NCI-H446 (cell line): ENCODE results near the gene LRFN4.

Experiments
- DNase-seq, 2 experiments: peaks; one replicate each; lab custom pipeline; 2025; lab: John Stamatoyannopoulos, UW

LRFN4 gene

DNA sequence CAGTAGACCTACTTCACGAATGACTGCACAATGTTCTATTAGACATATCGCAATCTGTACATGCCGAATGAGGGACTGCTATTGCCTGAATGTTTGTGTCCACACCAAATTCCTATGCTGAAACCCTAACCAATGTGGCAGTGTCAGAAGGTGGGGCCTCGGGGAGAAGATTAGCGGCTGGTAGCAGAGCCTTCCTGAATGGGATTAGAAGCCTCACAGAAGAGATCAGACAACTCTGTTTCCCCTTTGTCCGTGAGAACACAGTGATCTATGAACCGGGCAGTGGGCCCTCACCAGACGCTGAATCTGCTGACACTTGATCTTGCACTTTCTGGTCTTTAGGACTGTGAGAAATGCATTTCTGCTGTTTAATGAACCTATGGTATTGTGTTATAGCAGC is 33.1 kb downstream of the LRFN4 start:
- no peak for DNase-seq

DNA sequence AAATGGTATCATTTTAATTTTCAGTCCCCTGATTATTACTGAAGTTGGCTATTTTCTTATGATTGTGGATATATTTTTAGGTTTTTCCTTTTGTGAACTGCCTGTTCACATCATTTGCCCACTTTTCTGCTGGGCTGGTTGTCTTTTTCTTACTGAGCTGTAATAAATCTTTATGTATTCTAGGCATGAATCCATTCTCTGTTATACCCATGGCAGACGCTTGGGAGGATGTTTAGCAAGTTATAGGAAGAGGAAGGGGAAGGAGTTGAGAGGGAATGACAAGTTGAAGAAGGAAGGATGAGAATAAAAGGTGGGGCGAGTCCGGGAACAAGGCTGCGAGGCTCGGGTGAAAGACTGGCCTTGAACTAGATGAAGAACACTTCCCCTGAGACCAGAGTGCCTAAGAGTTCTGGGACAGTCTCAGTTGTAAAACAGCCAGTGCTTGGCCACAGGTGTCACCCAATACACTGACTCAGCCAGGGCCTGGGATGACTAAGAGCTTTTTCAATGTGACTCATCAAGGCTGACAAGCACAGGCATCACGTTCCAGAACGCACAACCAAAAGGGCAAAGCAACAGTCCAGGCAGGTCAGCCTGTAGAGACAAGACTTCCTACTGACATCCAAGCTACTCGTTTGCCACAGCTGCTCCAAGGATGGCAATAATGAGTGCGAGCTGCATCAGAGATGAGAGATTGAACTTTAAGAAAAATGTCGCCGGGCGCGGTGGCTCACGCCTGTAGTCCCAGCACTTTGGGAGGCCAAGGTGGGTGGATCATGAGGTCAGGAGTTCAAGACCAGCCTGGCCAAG is 35.2 kb downstream of the LRFN4 start:
- DNase-seq: no peak

DNA sequence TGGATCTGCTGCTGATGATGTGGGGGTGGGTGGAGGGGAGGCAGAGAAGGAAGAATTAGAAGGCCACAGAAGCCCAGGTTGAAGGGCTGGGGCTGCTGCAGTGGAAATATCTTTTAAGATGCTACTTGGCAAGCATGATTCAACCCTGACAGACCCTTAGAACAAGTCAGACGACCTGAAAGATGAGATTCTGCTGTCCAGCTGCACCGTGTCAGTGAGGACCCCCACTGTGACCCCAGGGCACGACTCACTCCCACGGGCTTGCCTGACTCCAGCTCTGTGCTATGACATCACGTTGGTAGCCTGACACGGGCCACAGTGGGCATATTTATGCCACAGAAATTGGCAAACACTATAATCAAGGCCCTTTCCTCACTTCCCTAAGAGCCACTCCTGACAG is 36.0 kb downstream of the LRFN4 start:
- DNase-seq: no peak

DNA sequence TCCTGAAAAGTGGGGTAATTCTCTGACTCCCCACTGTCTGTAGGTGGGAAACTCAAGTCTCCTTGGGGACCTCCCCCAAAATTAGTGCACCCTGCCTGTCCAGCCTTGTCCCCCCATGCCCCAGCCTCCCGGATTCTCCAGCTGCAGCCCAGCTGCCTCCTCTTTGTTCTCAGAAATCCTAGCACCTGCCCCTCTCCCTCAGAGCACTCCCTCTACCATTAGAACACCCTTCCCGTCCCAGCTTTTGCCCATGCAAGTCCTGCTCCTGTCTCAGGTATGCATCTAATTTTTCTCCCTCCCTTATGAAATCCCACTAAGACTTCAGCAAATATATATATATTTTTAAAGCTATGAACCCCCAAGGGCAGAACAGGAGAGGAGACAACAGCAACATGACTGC is 37.3 kb downstream of the LRFN4 start:
- no peak for DNase-seq

DNA sequence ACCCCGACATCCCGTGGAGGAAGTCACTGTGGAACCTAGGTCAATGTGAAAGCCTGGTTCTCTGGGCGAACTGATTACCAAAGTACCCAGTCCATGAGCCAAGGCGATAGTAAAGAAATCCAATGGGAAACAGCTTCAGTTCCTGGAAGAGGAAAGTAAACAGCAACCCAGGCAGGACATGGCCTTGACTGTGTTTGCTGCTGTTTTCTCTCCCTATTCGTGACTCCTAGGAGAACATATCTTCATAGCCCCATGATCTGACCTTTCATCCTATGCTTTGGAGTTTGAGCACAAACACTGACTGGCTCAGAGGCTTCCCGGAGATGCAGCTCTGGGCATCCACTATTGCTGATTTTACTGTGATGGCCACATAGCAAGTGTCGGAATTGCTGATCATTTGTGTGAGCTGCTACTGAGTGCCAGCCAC is 45.1 kb downstream of the LRFN4 start:
- no peak for DNase-seq

DNA sequence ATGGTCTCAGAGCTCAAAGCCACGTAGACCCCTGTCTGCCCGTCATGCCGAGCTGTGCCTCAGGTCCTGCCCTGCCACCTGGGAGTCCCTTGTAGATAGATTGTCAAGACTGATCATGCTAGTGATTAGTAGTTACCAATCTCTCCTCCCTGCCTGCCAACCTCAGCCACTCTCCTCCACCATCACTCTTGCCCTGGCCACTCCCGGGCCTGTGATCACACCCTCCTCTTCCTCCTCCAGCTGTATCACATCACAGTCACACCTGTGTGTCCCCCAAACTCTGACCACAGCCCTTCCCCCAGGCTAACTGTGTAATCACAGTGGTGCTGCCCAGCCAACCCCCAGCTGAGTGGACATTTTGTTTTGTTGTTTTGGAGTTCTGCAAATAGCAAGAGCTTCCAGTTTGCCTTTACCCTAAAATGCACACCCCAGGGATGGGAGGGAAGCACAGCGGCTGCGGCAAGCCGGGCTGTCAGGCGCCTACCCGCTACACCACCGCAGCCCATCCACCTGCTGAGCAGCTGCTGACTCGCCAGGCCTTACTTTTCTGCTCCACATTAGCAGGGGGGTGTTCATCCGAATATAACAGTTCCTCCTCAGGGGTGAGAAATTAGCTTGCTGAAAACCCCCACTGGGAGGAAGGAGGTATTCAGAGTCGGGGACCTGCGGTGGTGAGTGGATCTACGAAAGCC is 45.8 kb downstream of the LRFN4 start:
- DNase-seq: no peak

DNA sequence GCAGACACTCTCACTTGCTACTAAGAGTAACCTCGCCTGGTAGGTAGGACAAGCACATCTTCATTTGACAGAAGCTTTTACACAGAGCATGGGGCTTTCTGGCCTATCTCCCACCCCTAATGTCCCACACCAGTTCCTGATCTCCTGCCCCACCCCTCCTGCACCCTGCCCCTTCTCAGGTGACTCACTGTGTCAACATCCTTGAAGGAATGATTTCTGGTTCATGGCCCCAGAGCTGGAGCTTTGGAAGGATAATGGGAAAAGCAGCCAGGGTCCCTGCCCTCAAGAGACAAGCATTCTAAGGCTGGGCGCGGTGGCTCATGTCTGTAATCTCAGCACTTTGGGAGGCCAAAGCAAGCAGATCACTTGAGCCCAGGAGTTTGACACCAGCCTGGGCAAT is 47.2 kb downstream of the LRFN4 start:
- no peak for DNase-seq

DNA sequence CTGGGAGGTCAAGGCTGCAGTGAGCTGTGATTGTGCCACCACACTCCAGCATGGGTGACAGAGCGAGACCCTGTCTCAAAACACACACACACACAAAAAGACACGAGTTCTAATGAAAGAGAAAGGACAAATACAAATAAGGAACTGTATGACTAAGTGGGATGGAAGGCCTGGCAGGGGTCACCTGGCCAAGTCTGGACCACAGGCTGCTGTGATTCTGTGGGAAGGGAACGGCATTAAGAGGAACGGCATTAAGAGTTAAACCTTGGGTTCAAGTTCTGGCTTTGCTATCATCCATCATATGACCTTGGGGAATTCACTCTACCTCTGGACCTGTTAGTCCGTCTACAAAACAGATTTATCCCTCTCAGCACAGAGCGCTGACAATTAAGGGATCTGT is 47.7 kb downstream of the LRFN4 start:
- no peak for DNase-seq

DNA sequence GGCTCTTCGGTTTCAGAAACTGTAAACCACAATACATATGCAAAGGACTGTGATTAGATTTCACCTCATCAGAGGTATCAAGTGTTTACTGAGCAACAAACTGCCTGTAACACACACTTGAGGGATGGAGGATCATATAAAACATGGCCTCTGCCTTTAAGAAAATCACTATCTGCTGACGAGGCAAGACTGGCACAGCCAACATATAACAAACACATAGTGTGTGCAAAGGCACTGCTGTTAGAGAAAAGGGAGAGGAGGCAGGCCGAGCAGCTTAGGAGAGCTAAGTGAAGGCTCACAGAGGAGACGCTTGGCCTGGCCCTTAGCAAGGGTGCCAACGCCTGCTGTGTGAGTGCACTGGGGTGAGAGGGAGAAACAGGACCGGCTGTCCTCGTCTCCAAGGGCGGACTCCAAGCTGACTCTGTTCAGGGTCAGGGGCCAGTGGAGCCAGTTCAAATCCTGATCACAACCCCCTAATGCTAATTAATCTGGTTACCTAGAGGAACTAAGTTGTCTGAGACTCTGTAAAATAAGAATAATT is 48.2 kb downstream of the LRFN4 start:
- DNase-seq: no peak

DNA sequence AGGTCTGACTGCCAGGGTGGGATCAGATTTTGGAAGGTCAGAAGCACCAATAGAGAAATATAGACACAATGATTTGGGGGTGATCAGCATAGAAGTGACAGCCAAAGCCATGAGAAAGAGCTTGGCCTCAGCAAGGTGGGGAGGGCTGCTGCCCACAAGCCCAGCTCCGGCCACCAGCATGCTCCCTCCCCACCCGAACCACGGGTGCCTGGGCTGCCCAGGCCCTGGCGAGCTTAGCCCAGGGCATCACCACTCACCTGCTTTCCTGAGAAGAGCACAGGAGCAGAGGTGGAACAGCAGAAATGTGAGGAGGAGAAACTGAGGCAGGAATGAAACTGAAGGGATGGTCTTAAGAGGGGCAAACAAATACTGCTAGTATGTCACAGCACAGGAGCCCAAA is 48.8 kb downstream of the LRFN4 start:
- DNase-seq: no peak

DNA sequence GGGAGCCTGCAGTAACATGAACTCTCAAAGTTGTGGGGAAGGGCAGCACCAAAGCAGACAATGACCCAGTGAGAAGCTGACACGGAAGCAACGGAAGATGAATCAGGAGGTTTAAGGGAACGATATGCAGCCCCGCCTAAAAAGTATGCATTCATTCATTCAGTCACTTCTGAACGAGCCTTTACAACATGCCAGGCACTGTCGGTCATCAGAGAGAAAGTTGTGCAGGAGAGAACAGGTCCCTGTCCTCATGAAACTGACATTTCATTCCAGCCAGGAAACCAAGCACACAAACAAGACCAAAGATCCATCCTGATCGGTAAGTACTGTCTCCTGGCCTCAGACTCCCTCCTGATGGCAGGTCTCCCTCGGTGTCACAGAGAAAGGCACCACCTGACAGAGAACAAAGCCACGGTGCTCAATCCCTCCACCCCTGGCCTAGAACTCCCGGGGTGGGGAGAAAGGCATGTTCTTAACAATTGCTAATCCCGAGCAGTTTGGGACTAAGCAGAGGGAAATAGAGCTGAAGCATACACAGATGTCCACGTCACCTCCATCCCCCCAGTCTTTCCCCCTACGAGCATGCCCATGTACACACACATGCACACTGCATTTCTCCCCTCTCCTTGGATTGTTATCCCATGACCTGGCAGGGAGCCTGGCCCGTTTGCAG is 49.3 kb downstream of the LRFN4 start:
- DNase-seq: no peak

DNA sequence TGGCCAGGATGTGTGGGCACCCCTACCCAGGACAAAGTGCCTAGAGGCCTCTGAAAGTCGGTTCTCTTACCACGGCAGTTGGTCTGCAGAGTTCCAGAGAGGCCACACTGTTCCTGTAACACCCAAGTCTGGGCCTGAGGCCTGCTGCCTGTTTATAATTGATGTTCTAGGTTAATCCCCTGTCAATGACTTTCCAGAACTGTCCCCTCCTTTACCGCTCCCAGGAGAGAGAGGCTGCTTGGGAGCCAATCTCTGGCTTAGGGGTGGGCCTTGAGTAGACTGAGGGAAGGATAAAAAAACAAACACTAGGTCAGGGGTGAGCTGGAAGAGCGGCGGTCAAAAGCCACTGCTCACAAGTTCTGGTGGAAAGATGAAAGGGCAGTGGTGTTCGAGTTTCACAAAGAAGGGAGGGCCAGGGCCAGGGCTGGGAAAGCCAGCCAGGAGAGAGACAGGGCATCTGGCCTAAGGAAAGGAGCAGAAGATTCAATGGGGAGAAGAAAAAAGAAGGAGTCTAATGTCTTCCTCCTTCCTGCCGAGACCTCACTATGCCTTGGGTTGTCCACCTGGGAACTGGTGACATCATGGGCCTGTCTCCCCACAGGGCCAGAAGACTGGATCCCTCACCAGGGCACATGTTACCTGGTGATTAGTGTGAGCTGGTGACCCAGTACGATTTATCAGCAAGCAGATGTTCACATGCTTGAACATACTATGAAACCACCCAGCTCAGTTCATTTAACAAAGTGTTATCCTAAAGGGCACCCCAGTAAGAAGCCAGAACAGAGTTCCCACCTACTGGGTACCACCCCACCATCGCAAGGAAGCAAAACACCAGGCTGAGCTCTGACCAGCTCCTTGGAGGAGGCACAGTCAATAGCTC is 51.1 kb downstream of the LRFN4 start:
- DNase-seq: no peak

DNA sequence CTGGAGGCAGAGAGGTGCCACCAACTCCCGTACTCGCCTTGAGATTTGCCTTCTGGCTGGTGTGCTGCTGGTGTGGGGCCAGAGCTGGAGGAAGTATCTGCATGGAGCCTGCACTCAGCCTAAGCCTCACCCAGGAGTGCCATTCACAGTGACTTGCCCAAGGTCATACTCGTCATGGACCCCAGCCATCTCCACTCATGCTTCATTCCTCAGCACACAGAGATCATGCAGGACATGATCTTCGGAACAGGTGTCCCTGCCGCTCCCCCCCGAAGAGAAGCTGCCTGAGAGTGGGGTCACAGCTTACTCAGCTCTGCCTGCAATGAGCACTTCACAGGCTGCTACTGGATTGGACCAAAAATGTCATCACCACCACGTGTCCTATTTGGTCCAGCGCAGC is 52.3 kb downstream of the LRFN4 start:
- no peak for DNase-seq

DNA sequence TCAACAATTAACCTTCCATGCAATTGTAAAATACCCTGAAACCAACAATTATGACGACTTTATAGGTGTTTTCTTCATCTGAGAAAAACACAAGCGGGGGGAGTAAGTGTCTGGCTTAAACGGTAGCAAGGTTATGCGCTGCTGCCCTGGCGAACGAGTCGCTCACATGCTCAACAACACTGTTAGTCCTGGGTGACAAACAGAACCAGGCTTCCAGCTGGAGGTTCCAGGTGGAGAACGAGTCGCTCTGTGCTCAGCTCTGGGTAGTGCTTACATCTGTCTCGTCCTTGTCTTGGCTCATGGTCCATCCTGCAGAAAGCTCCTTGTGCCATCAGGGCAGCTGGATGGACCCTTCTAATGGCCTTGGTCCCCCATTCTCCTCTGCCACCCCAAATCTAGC is 53.2 kb downstream of the LRFN4 start:
- no peak for DNase-seq
